GM20000 (cell line): ENCODE data around the gene MBNL2.

Experiments used
- DNase-seq: peaks from one replicate; pipeline ENCODE4 v3.0.0; 2012; ENCODE audit warnings: low spot score
- CTCF ChIP-seq: IDR thresholded peaks from 2 replicates; pipeline ENCODE4 v1.5.1; 2012; ENCODE audit warnings: mild to moderate bottlenecking, control low read depth; ENCODE audit errors: extremely low read depth, missing control alignments

MBNL2 gene

GRCh38 chr13:97267418-97268059, 45.4 kb downstream of the MBNL2 start:
- no peak for TF ChIP-seq CTCF
- no peak for DNase-seq

- no peak for DNase-seq
- no peak for TF ChIP-seq CTCF
Measured at GRCh38 chr13:97268772-97269171, 46.6 kb downstream of the MBNL2 start.

GRCh38 chr13:97269603-97270002, 47.5 kb downstream of the MBNL2 start:
- no peak for TF ChIP-seq CTCF
- no peak for DNase-seq

- no peak for DNase-seq
- no peak for TF ChIP-seq CTCF
Measured at GRCh38 chr13:97272526-97272925, 50.4 kb downstream of the MBNL2 start.

- DNase-seq = no peak
- no peak for TF ChIP-seq CTCF
Measured at GRCh38 chr13:97273341-97273831, 51.3 kb downstream of the MBNL2 start.

- no peak for TF ChIP-seq CTCF
- no peak for DNase-seq
Measured at GRCh38 chr13:97274829-97275649, 52.9 kb downstream of the MBNL2 start.

- TF ChIP-seq CTCF = no peak
- no peak for DNase-seq
Measured at GRCh38 chr13:97275776-97276501, 53.8 kb downstream of the MBNL2 start.
